Activated CD4-positive, CD25-positive, alpha-beta regulatory T cell treated with anti-CD3 and anti-CD28 coated beads, Interleukin-2, amount 50 U/mL, for 16 hours (primary cell): ENCODE data around the gene NEFH.
A peak's percentile ranks its signal among the peaks of the same experiment; 100 is the strongest.
"Not testable (repeated sequence)": the region's sequence is repeated elsewhere in the genome, so short reads cannot be mapped to it uniquely, and the experiment has no call there.

Experiments
- DNase-seq: peaks from one replicate; pipeline ENCODE4 v3.0.0-alpha.2; 2020; ENCODE audit warnings: low read depth, low spot score

NEFH gene

GRCh38 chr22:29464581-29464980 is 15.4 kb upstream of the NEFH start:
- DNase-seq = no peak

- DNase-seq = no peak
These were observed 10.3 kb upstream of the NEFH start for GRCh38 chr22:29469755-29470154.

GRCh38 chr22:29470159-29470855 is 9.7 kb upstream of the NEFH start:
- peak; percentile 27 for DNase-seq

DNA sequence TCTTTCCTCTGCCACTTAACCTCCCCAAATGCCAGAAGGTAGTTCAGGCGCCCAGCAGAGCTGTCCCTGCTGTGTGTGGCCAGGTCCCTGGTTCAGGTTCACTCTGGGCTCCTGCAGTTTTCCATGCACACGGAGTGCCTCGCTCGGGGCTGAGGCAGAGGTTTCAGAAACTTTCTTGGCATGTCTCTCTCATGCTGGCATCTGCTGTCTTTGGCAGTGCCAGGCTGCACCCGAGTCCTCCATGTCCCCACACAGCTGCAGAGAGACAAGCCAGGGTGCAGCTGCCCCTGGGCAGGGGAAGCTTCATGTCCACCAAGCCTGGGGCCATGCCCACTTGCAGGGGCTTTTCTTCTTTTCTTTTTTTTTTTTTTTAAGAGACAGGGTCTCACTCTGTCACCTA is 7.0 kb upstream of the NEFH start:
- DNase-seq = no peak

DNA sequence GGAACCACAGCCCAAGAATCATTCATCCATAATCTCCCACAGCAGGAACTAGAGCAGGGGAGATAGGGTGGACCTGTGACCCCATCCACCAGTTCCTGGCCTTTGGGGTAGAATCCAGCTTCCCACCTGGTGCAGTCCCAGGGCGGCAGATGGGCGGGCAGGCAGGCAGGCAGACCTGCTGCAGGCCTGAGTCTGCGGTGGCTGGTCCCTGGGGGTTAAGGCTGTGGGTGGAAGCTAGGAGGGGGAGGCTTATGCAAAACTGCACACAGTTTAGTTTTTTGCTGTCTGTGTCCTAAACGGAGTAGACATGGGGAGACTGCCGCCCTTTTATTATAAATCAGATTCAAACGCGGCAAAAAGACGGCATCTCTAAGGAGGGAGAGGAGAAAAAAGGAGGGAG is 4.5 kb upstream of the NEFH start:
- DNase-seq = no peak

- no peak for DNase-seq
These were observed 3.9 kb upstream of the NEFH start for GRCh38 chr22:29476116-29476515.

DNA sequence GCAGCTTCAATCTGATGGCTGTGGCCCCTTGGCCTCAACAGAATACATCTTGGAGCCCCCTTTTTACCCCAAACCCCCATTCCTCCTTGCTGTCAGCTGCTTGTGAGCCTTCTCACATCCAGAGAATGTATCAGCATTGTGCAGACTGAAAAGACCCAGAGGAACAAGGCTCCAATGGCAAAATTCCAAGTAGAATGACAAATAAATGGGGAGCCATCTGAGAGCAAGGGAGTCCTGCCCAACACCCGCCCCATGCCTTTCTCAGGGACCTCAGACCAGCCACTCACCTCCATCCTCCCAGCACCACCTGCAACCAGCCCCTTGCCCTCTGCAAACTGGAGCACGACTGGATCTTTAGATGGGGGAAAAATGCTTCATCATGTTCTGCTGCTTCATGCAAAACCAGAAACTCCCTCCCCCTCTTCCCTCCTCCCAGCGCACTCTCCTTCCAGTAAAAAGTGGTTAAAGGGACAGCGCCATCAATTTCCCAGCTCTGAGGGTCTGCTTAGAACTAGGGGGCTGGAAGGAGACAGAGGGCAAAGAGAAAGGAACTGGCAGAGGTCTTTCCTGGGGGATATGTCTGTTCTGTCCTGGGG is 2.2 kb upstream of the NEFH start:
- DNase-seq = no peak

GRCh38 chr22:29478326-29479276 is 1.4 kb upstream of the NEFH start:
- no peak for DNase-seq

DNA sequence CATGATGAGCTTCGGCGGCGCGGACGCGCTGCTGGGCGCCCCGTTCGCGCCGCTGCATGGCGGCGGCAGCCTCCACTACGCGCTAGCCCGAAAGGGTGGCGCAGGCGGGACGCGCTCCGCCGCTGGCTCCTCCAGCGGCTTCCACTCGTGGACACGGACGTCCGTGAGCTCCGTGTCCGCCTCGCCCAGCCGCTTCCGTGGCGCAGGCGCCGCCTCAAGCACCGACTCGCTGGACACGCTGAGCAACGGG is 169 bp downstream of the NEFH start:
- no peak for DNase-seq

DNA sequence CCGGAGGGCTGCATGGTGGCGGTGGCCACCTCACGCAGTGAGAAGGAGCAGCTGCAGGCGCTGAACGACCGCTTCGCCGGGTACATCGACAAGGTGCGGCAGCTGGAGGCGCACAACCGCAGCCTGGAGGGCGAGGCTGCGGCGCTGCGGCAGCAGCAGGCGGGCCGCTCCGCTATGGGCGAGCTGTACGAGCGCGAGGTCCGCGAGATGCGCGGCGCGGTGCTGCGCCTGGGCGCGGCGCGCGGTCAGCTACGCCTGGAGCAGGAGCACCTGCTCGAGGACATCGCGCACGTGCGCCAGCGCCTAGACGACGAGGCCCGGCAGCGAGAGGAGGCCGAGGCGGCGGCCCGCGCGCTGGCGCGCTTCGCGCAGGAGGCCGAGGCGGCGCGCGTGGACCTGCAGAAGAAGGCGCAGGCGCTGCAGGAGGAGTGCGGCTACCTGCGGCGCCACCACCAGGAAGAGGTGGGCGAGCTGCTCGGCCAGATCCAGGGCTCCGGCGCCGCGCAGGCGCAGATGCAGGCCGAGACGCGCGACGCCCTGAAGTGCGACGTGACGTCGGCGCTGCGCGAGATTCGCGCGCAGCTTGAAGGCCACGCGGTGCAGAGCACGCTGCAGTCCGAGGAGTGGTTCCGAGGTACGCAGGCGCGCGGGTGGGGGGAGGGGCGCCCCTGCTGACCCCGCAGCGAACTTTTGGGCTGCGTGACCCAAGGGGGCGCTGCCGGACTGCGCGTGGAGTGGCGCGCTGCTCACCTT is 670 bp downstream of the NEFH start:
- DNase-seq = no peak

DNA sequence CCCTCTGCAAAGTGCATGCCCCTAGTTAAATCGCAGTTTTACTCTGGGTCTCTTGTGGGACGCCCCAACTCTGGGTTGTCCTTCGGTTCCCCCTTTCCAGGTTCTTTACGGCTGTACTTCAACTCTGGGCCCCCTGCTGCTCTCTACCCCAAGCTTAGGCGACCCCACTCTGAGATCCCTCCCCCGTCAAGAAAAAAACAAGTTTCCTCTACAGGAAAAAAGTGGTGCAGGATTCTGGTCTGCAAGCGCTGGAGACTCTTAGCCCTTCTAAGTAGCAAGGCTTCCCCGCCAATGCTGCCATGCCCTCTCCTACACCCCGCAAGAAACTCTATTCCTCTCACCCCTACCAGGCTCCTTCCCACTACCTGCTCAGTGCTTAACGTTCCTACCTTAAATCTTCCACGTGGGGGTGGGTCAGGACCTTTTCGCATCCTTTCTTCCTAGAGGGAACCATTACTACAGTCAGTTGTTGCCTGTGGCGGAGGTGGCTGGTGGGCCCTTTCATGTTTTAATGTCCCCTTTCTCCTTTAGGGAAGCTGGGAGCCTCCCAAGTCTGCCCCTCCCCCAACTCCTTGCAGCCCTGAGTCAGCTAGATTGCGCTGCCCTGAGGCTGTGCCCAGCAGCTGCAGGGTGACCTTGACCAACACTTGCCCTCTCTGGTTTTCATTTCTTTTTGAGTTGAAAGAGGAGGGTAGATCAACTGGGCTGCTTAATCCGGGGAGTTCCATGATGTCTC is 1.4 kb downstream of the NEFH start:
- no peak for DNase-seq

GRCh38 chr22:29482253-29482652 is 2.2 kb downstream of the NEFH start:
- DNase-seq = no peak

DNA sequence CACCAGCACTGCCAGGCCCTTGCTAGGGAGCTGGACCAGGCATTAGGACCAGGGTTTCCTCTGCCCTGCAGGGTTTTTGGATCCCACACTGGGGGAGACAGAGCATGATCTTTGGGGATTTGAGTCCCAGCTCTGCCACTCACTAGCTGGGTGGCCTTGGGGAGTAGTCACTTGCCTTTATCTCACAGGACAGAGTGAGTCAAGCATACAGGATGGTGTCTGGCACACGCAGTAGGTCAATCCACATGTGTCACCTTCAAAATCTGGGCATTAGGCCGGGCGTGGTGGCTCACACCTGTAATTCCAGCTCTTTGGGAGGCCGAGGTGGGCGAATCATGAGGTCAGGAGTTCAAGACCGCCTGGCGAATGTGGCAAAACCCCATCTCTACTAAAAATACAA is 2.7 kb downstream of the NEFH start:
- no peak for DNase-seq

GRCh38 chr22:29483254-29483653 is 3.2 kb downstream of the NEFH start:
- no peak for DNase-seq

DNA sequence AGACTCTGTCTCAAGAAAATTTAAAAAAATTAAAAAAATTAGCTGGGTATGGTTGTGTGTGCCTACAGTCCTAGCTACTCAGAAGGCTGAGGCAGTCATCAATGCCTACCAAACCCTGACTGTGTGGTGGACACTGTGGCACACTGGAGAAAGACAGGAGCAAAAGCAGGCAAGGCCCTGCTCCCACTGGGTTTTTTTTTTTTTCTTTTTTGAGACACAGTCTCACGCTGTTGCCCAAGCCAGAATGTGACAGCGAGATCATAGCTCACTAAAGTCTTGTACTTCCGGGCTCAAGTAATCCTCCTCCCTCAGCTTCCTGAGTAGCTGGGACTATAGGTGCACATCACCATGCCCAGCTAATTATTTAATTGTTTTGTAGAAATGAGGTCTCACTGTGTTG is 4.6 kb downstream of the NEFH start:
- DNase-seq = no peak

GRCh38 chr22:29485448-29485847 is 5.4 kb downstream of the NEFH start:
- DNase-seq = no peak

DNA sequence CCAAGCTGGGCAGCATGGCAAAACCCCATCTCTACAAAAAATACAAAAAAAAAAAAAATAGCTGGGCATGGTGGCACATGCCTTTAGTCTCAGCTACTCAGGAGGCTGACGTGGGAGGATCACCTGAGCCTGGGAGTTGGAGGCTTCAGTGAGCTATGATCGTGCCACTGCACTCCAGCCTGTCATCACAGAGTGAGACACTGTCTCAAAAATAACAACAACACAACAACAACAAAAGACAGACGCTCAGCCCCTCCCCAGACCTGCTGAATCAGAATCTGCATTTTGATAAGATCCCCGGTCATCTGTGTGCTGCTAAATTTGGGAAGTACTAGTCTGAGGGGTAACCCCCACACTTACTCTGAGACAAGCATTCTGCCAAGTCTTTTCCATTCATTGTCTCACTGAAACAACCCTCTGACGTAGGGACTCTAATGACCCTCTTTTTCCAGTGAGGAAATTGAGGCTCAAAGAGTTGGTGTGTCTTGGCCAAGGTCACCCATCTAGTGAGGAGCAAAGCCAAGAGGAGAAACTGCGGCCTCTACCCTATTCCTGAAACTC is 7.5 kb downstream of the NEFH start:
- no peak for DNase-seq

- not testable (repeated sequence) for DNase-seq
These were observed 9.2 kb downstream of the NEFH start for GRCh38 chr22:29489127-29489780.

DNA sequence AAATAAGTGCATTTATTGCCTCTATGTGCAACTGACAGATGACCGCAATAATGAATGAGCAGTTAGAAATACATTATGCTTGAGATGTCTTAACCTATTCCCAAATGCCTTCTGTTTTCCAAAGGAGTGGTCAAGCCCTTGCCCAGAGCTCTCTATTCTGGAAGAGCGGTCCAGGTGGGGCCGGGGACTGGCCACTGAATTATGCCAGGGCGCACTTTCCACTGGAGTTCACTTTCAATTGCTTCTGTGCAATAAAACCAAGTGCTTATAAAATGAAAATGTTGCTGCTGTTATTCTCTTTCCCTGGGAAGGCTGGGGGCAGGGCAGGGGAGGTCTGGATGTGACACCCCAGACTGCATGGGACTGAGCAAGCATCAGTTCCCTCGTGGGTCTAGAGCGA is 11.0 kb downstream of the NEFH start:
- DNase-seq = no peak

- no peak for DNase-seq
These were observed 13.6 kb downstream of the NEFH start for GRCh38 chr22:29493636-29494035.

DNA sequence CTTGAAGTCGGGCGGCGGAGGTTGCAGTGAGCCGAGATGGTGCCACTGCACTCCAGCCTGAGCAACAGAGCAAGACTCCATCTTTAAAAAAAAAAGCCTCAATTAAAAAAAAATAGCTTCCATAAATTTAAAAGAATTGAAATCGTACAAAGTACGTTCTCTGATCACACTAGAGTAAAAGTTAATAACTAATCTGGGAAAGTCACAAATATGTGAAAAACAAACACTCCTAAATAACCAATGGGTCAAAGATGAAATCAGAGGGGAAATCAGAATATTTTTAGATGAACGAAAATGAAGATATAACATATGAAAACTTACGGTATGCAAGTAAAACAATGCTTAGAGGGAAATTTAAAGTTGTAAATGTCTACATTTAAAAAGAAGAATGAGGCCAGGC is 19.8 kb downstream of the NEFH start:
- DNase-seq = no peak
